ENCODE measurements around the gene DUSP1.

DNA sequence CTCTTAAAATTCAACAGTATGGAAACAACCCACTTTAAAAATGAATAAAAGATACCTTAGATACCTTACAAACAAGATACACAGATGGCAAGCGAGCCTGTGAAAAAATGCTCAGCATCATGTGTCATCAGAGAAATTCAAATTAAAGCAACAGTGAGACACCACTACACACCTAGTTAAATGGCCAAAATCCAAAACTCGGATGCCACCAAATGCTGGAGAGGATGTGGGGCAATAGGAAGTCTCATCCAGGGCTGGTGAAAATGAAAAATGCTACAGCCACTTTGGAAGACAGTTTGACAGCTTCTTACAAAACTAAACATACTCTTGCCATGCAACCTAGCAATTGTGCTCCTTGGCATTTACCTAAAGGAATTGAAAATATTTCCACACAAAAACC, 17.9 kb downstream of the DUSP1 start:
- TF ChIP-seq, protein P1, sequence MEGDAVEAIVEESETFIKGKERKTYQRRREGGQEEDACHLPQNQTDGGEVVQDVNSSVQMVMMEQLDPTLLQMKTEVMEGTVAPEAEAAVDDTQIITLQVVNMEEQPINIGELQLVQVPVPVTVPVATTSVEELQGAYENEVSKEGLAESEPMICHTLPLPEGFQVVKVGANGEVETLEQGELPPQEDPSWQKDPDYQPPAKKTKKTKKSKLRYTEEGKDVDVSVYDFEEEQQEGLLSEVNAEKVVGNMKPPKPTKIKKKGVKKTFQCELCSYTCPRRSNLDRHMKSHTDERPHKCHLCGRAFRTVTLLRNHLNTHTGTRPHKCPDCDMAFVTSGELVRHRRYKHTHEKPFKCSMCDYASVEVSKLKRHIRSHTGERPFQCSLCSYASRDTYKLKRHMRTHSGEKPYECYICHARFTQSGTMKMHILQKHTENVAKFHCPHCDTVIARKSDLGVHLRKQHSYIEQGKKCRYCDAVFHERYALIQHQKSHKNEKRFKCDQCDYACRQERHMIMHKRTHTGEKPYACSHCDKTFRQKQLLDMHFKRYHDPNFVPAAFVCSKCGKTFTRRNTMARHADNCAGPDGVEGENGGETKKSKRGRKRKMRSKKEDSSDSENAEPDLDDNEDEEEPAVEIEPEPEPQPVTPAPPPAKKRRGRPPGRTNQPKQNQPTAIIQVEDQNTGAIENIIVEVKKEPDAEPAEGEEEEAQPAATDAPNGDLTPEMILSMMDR (IDR thresholded peaks at IDR 0.05): no peak
- TF ChIP-seq POLR2A (IDR thresholded peaks at IDR 0.05): no peak

Measured in body of pancreas (tissue), 4 donors.